A549 (cell line): Measurements from ENCODE around the gene WFS1. TPM values are rescaled to one million over a fixed set of nuclear protein-coding genes. Genes with fewer than 3 reads are reported as not detected.

ENCODE experiments used
- ATAC-seq, 2 experiments: fragments of 200-7000 bp in 1 of 2; fragments of >200 bp in 1 of 2; cut with Nextera tagmentation in 1 of 2; cut with Tn5 transposase in 1 of 2; 3 replicates each; pipeline versions ENCODE4 v1.8.0 to v1.9.1; 2018 to 2020; ENCODE audit warnings: mild to moderate bottlenecking in 1 of 2, moderate library complexity in 1 of 2
- CTCF ChIA-PET: fragments of 300-600 bp; sonication (Branson Sonifier 250); formaldehyde crosslinking; extraction: SDS; loops from one replicate; lab custom pipeline; 2021; ENCODE audit warnings: antibody characterized with exemption, inconsistent platforms; lab: Yijun Ruan, JAX
- POLR2A ChIA-PET: fragments of 350-600 bp; formaldehyde crosslinking; extraction: SDS; loops from one replicate; lab custom pipeline; 2021; ENCODE audit warnings: antibody characterized with exemption, inconsistent platforms; lab: Yijun Ruan, JAX
- DNase-seq, 2 experiments: peaks; one replicate each; pipeline versions ENCODE4 v3.0.0 to v3.0.0-alpha.2; 2011 to 2016; ENCODE audit warnings: low read depth in 1 of 2, low spot score in 1 of 2
- FAIRE-seq: peaks from 2 replicates; lab custom pipeline; 2011; peaks lifted over from hg19 to GRCh38; lab: Jason Lieb, UNC
- H3K27ac ChIP-seq, 2 experiments: fragments of >200 bp; sonication (Bioruptor Twin); formaldehyde crosslinking; 3 replicates each; pipeline ENCODE4 v1.5.1; 2016 to 2017
- H3K4me1 ChIP-seq: fragments of >200 bp; sonication (Bioruptor Twin); formaldehyde crosslinking; 3 replicates; pipeline ENCODE4 v1.6.1; 2016
- H3K4me2 ChIP-seq: fragments of >200 bp; sonication (Bioruptor Twin); formaldehyde crosslinking; 3 replicates; pipeline ENCODE4 v1.6.1; 2016
- H3K4me3 ChIP-seq: fragments of >200 bp; sonication (Bioruptor Twin); formaldehyde crosslinking; 3 replicates; pipeline ENCODE4 v1.5.1; 2016
- H3K9me3 ChIP-seq: fragments of >200 bp; sonication (Bioruptor Twin); formaldehyde crosslinking; 3 replicates; pipeline ENCODE4 v1.6.1; 2016
- BCL3 ChIP-seq: fragments of >200 bp; sonication (Bioruptor Twin); formaldehyde crosslinking; IDR thresholded peaks from 3 replicates; pipeline ENCODE4 v1.6.1; 2016
- CBX2 ChIP-seq: fragments of 200-600 bp; sonication (generic); IDR thresholded peaks from 2 replicates; pipeline ENCODE4 v1.6.1; 2016; ENCODE audit warnings: low read depth, mild to moderate bottlenecking, borderline replicate concordance
- CBX8 ChIP-seq: fragments of 200-600 bp; sonication (generic); IDR thresholded peaks from 2 replicates; pipeline ENCODE4 v1.6.1; 2016
- CEBPB ChIP-seq, 2 experiments: fragments of >200 bp in 1 of 2; sonication (Bioruptor Twin) in 1 of 2; formaldehyde crosslinking in 1 of 2; IDR thresholded peaks; 2 replicates each; pipeline ENCODE4 v1.6.1; 2012 to 2016
- CHD4 ChIP-seq: fragments of 200-600 bp; sonication (generic); IDR thresholded peaks from 2 replicates; pipeline ENCODE4 v1.6.1; 2016; ENCODE audit warnings: antibody characterized with exemption, mild to moderate bottlenecking, borderline replicate concordance
- EP300 ChIP-seq, 2 experiments: fragments of >200 bp; sonication (Bioruptor Twin); formaldehyde crosslinking; IDR thresholded peaks; 2 replicates in 1 of 2; 3 replicates in 1 of 2; pipeline ENCODE4 v1.6.1; 2016 to 2017
- ESRRA ChIP-seq: fragments of 150-350 bp; IDR thresholded peaks from 2 replicates; pipeline ENCODE4 v1.6.1; 2014; ENCODE audit warnings: mild to moderate bottlenecking, low read length, borderline replicate concordance
- FOSL2 ChIP-seq, 2 experiments: fragments of 450-650 bp in 1 of 2; fragments of >200 bp in 1 of 2; sonication (Bioruptor Twin) in 1 of 2; formaldehyde crosslinking; IDR thresholded peaks; 2 replicates each; pipeline versions ENCODE4 v1.5.0 to v1.6.1; 2016 to 2020; ENCODE audit warnings: mild to moderate bottlenecking in 1 of 2, moderate library complexity in 1 of 2
- GATA3 ChIP-seq: IDR thresholded peaks from 2 replicates; pipeline ENCODE4 v1.6.1; 2012; ENCODE audit warnings: borderline replicate concordance
- HEYL ChIP-seq: fragments of 250-450 bp; sonication (Bioruptor Pico); IDR thresholded peaks from 2 replicates; pipeline ENCODE4 v1.8.0; 2021; ENCODE audit warnings: mild to moderate bottlenecking, moderate library complexity
- HMGXB4 ChIP-seq: fragments of 250-450 bp; sonication (Bioruptor Pico); IDR thresholded peaks from 2 replicates; pipeline ENCODE4 v1.5.0; 2021; ENCODE audit warnings: mild to moderate bottlenecking, moderate library complexity, borderline replicate concordance
- JUN ChIP-seq, 2 experiments: fragments of >200 bp; sonication (Bioruptor Twin); formaldehyde crosslinking; IDR thresholded peaks; 2 replicates in 1 of 2; 3 replicates in 1 of 2; pipeline ENCODE4 v1.6.1; 2016 to 2017
- MAFK ChIP-seq: fragments of 450-650 bp; IDR thresholded peaks from 2 replicates; pipeline ENCODE4 v1.6.1; 2014; ENCODE audit not compliant: partially characterized antibody
- MAX ChIP-seq: IDR thresholded peaks from 2 replicates; pipeline ENCODE4 v1.6.1; 2012
- MAZ ChIP-seq: fragments of 150-350 bp; IDR thresholded peaks from 2 replicates; pipeline ENCODE4 v1.6.1; 2014; ENCODE audit warnings: antibody characterized with exemption, low read depth, low read length, borderline replicate concordance
- NFE2L2 ChIP-seq: fragments of 150-350 bp; conservative IDR thresholded peaks from 2 replicates; pipeline ENCODE4 v1.6.1; 2014; ENCODE audit warnings: low read length
- NR3C1 ChIP-seq: fragments of >200 bp; sonication (Bioruptor Twin); formaldehyde crosslinking; IDR thresholded peaks from 3 replicates; pipeline ENCODE4 v1.6.1; 2017
- POLR2A ChIP-seq: IDR thresholded peaks from 2 replicates; pipeline ENCODE4 v1.6.1; 2012; ENCODE audit warnings: mild to moderate bottlenecking, low read length
- POLR2AphosphoS2 ChIP-seq: conservative IDR thresholded peaks from 2 replicates; pipeline ENCODE4 v1.6.1; 2012; ENCODE audit warnings: low read length, improper control_type of control experiment, inconsistent platforms
- RCOR1 ChIP-seq: fragments of 150-350 bp; IDR thresholded peaks from 2 replicates; pipeline ENCODE4 v1.6.1; 2014; ENCODE audit warnings: antibody characterized with exemption, low read length, low read depth
- ZC3H11A ChIP-seq: fragments of 450-650 bp; IDR thresholded peaks from 2 replicates; pipeline ENCODE4 v1.6.1; 2014; ENCODE audit warnings: antibody characterized with exemption, mild to moderate bottlenecking
- WGBS: methylation state at CpG from one replicate; pipeline ENCODE4 v1.1.6; 2017; ENCODE audit errors: missing lambda C conversion rate; 5-methylcytosine and 5-hydroxymethylcytosine counted together
- polyA plus RNA-seq, 4 experiments: library from polyadenylated mRNA; depleted of rRNA in 3 of 4; stranded (reverse); fragments of >200 nt; fragmentation: RNase III in 1 of 4; extraction: RNeasy Plus Mini Kit Qiagen cat#74134 plus additional on column Dnase treatment in 1 of 4; gene quantifications; 2 replicates in 3 of 4; 3 replicates in 1 of 4; pipeline ENCODE4 v1.2.3, GENCODE V29; 2011 to 2017
- TF ChIP-seq, protein P1 (sequence below): fragments of 150-350 bp; IDR thresholded peaks from 2 replicates; pipeline ENCODE4 v1.6.1; 2014; ENCODE audit warnings: low read depth, mild to moderate bottlenecking, low read length

The WFS1 gene
- polyA plus RNA-seq, 2 of the 4 experiments (the other 2 are of a cell fraction): 8.8 to 13.6 TPM

GRCh38 chr4:6271701-6272465 is 2.2 kb downstream of the WFS1 start:
- Histone ChIP-seq H3K4me3 (no peak overlapping the region), H3K4me1 (peaks cover 28% of the 10 kb centered on the region), H3K27ac (no peak overlapping the region), H3K9me3 (no peaks in the 10 kb centered on the region), H3K4me2 (no peak overlapping the region)
- 88% methylated on average over 14 of the region's 15 CpGs for WGBS
- FAIRE-seq (no peak), DNase-seq (no peak), ATAC-seq (no peak)
- ChIA-PET POLR2A (no interaction called here), CTCF (interaction anchor here (1.7 to 3.0 kb wide), 4 partner anchors 12 to 59 kb away, joined by 4 to 14 read pairs (median 5); no protein-coding TSS in a partner anchor)
- TF ChIP-seq RCOR1: no peak
- no peak for TF ChIP-seq CEBPB (IDR thresholded peaks at IDR 0.05)
- no peak for TF ChIP-seq FOSL2 (IDR thresholded peaks at IDR 0.05)
- no peak for TF ChIP-seq FOSL2 (CRISPR knock-in tag; IDR thresholded peaks at IDR 0.05)
- TF ChIP-seq CBX2: no peak
- TF ChIP-seq, protein P1, sequence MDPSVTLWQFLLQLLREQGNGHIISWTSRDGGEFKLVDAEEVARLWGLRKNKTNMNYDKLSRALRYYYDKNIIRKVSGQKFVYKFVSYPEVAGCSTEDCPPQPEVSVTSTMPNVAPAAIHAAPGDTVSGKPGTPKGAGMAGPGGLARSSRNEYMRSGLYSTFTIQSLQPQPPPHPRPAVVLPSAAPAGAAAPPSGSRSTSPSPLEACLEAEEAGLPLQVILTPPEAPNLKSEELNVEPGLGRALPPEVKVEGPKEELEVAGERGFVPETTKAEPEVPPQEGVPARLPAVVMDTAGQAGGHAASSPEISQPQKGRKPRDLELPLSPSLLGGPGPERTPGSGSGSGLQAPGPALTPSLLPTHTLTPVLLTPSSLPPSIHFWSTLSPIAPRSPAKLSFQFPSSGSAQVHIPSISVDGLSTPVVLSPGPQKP: no peak
- TF ChIP-seq MAZ: no peak
- TF ChIP-seq POLR2AphosphoS2: no peak
- no peak for TF ChIP-seq CBX8
- TF ChIP-seq ESRRA: no peak
- TF ChIP-seq CHD4: no peak
- no peak for TF ChIP-seq BCL3
- no peak for TF ChIP-seq JUN (IDR thresholded peaks at IDR 0.05)
- TF ChIP-seq NFE2L2: no peak
- TF ChIP-seq ZC3H11A: no peak
- no peak for TF ChIP-seq MAX
- TF ChIP-seq MAFK: no peak
- TF ChIP-seq HEYL: no peak
- TF ChIP-seq EP300 (IDR thresholded peaks at IDR 0.05): no peak
- TF ChIP-seq POLR2A: no peak
- TF ChIP-seq NR3C1: no peak

- WGBS: 28% methylated on average over 14 of the region's 15 CpGs
- FAIRE-seq (no peak), DNase-seq (peak; percentile 32 to 45), ATAC-seq (peak; percentile 14 to 18; a peak in 3 of 6 replicates)
- CTCF ChIA-PET: interaction anchor here (0.6 to 3.0 kb wide), 5 partner anchors 22 to 444 kb away, joined by 3 to 14 read pairs (median 5); no protein-coding TSS in a partner anchor
- H3K27ac ChIP-seq: peak overlapping the region in 1 of 2 experiments; percentile 43; a peak in 2 of 6 replicates
- H3K4me3 ChIP-seq: no peak overlapping the region
- POLR2A ChIA-PET: no interaction called here
- no peaks in the 10 kb centered on the region for H3K9me3 ChIP-seq
- TF ChIP-seq HMGXB4 (CRISPR knock-in tag) (no peak), GATA3 (no peak)
- peaks cover 28% of the 10 kb centered on the region for H3K4me1 ChIP-seq
- peak overlapping the region; percentile 53 for H3K4me2 ChIP-seq
These were observed 3.4 kb downstream of the WFS1 start for GRCh38 chr4:6272863-6273660.
